SU-DHL-6 (cell line): ENCODE measurements around the gene RFX1.

Experiments used
- H2AFZ ChIP-seq: fragments of 200-600 bp; sonication (generic); 2 replicates; pipeline ENCODE4 v1.6.1; 2014; ENCODE audit warnings: low read depth, mild to moderate bottlenecking, moderate library complexity, mixed read lengths, antibody characterized with exemption, low read length; ENCODE audit not compliant: severe bottlenecking
- H3F3A ChIP-seq: fragments of 200-600 bp; shearing (Covaris generic); 2 replicates; pipeline ENCODE4 v1.6.0; 2016; ENCODE audit warnings: antibody characterized with exemption, mild to moderate bottlenecking; ENCODE audit not compliant: insufficient read depth
- H3K27ac ChIP-seq: fragments of 200-600 bp; sonication (generic); 2 replicates; pipeline ENCODE4 v1.5.1; 2016; ENCODE audit warnings: low read depth, mild to moderate bottlenecking, low read length, moderate library complexity, mixed read lengths
- H3K27me3 ChIP-seq: fragments of 200-600 bp; sonication (generic), shearing (Covaris generic); 2 replicates; pipeline ENCODE4 v1.6.0; 2014; ENCODE audit warnings: mild to moderate bottlenecking, low read length
- H3K36me3 ChIP-seq: fragments of 200-600 bp; sonication (generic); 2 replicates; pipeline ENCODE4 v1.6.1; 2014; ENCODE audit warnings: mild to moderate bottlenecking, low read length, mixed read lengths
- H3K4me2 ChIP-seq: fragments of 300-600, 200-600 bp; shearing (Covaris generic), sonication (generic); 2 replicates; pipeline ENCODE4 v1.6.0; 2014; ENCODE audit warnings: low read length, low read depth, mild to moderate bottlenecking; ENCODE audit not compliant: poor library complexity, severe bottlenecking
- H3K4me3 ChIP-seq: fragments of 200-600 bp; sonication (generic); 2 replicates; pipeline ENCODE4 v1.5.1; 2014; ENCODE audit warnings: antibody characterized with exemption, low read length, mild to moderate bottlenecking, mixed read lengths; ENCODE audit not compliant: insufficient read depth, poor library complexity, severe bottlenecking
- H3K79me2 ChIP-seq: fragments of 200-600 bp; sonication (generic); 2 replicates; pipeline ENCODE4 v1.6.1; 2014; ENCODE audit warnings: mild to moderate bottlenecking, low read length, moderate library complexity; ENCODE audit not compliant: insufficient read depth
- H3K9ac ChIP-seq: fragments of 200-600 bp; sonication (generic); 2 replicates; pipeline ENCODE4 v1.7.0; 2014; ENCODE audit warnings: mild to moderate bottlenecking, low read length
- H3K9me2 ChIP-seq: fragments of 200-600 bp; sonication (generic); replicated peaks from 2 replicates; pipeline ENCODE4 v1.6.1; 2014; ENCODE audit warnings: low read length; ENCODE audit not compliant: insufficient read depth
- H3K9me3 ChIP-seq: fragments of 200-600 bp; sonication (generic); 2 replicates; pipeline ENCODE4 v1.6.1; 2014; ENCODE audit warnings: low read length, mixed read lengths; ENCODE audit not compliant: insufficient read depth
- H4K20me1 ChIP-seq: fragments of 200-600 bp; sonication (generic); 2 replicates; pipeline ENCODE4 v1.6.1; 2014; ENCODE audit warnings: low read depth, mild to moderate bottlenecking, antibody characterized with exemption, low read length, moderate library complexity, mixed read lengths
- CTCF ChIP-seq: fragments of 200-600 bp; sonication (generic); IDR thresholded peaks from one replicate; pipeline ENCODE4 v1.5.1; 2017; ENCODE audit warnings: antibody characterized with exemption, mild to moderate bottlenecking, low read length, moderate library complexity; ENCODE audit not compliant: insufficient read depth, poor library complexity, severe bottlenecking
- EZH2phosphoT487 ChIP-seq: fragments of 200-600 bp; sonication (generic), shearing (Covaris generic); conservative IDR thresholded peaks from 2 replicates; pipeline ENCODE4 v1.6.1; 2018; ENCODE audit warnings: mild to moderate bottlenecking, antibody characterized with exemption, low read length, moderate library complexity, mixed read lengths

RFX1 gene

DNA sequence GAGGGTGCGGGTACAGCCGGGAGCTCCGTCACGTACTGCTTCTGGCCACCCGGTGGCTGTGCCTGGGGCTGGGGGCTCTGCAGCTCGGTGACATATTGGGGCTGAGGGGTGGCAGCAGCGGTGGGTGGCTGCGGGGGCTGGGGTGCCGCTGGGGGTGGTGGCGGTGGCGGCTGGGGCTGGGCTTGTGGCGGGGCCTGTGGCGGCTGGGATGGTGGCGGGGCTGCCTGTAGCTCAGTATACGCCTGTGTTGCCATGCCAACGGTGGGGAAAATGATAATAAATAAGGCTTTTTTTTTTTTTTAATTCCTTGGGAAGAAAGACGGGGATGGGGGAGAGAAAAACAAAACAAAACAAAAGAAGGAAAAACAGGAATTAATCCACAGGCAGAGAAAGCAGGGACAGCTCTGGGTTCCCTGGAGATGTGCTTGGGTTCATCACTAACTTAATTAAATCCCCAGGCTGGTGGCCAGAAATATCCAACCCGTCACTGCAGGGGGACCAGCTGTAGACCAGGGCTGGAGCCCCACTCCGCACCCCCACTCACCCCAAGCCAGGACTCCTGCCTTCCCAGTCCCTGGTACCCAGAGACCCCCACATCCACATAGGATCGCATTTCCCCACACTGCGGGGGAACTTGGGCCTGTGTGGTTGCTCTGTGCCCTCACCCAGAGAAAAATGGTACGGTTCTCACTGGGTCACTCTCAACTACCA, 12.4 kb downstream of the RFX1 start:
- TF ChIP-seq CTCF, result no peak
- no peak for TF ChIP-seq EZH2phosphoT487
- Histone ChIP-seq H3K4me3 (no peak overlapping the region), H3K9ac (no peak overlapping the region), H3K27ac (no peak overlapping the region), H4K20me1 (no peaks in the 10 kb centered on the region), H3K36me3 (no peaks in the 10 kb centered on the region), H3F3A (no peaks in the 10 kb centered on the region), H3K9me3 (no peaks in the 10 kb centered on the region), H2AFZ (no peak overlapping the region), H3K4me2 (no peak overlapping the region), H3K9me2 (no peaks in the 10 kb centered on the region), H3K79me2 (no peaks in the 10 kb centered on the region; the same call in 1 of the 2 replicates), H3K27me3 (no peaks in the 10 kb centered on the region)

DNA sequence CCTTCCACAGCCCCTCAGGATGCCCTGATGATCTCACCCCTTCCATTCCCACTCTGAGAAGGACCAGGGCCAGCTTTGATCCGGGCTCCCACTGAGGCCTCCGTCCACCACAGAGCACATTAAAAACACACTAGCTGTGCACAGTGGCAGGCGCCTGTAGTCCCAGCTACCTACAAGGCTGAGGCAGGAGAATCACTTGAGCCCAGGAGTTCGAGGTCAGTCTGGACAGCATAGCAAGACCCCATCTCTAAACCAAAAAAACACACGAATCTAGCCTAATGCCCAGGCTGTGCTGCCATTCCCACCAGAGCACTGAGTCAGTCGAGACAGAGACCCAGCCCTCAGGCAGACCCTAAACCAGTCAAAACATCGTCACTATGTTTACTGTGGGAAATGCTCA, 14.1 kb downstream of the RFX1 start:
- Histone ChIP-seq H3K27ac (no peak overlapping the region), H2AFZ (no peak overlapping the region), H3K4me2 (no peak overlapping the region), H3K4me3 (no peak overlapping the region), H3F3A (peaks cover 1% of the 10 kb centered on the region; the same call in 1 of the 2 replicates), H3K9me3 (no peaks in the 10 kb centered on the region), H3K36me3 (no peaks in the 10 kb centered on the region), H3K79me2 (no peaks in the 10 kb centered on the region), H4K20me1 (no peaks in the 10 kb centered on the region), H3K27me3 (no peaks in the 10 kb centered on the region), H3K9me2 (no peaks in the 10 kb centered on the region), H3K9ac (no peak overlapping the region)
- TF ChIP-seq CTCF (no peak), EZH2phosphoT487 (no peak)

GRCh38 chr19:13990085-13990484, 16.0 kb downstream of the RFX1 start:
- Histone ChIP-seq H3K4me3 (no peak overlapping the region), H3F3A (peaks cover 20% of the 10 kb centered on the region), H4K20me1 (no peaks in the 10 kb centered on the region), H3K9me2 (no peaks in the 10 kb centered on the region), H3K9ac (no peak overlapping the region), H3K4me2 (no peak overlapping the region), H3K36me3 (no peaks in the 10 kb centered on the region), H2AFZ (no peak overlapping the region), H3K9me3 (no peaks in the 10 kb centered on the region), H3K27me3 (no peaks in the 10 kb centered on the region), H3K27ac (no peak overlapping the region), H3K79me2 (no peaks in the 10 kb centered on the region)
- no peak for TF ChIP-seq EZH2phosphoT487
- TF ChIP-seq CTCF, result no peak
